Measurements from ENCODE around the gene FATE1.

- TF ChIP-seq CTCF (IDR thresholded peaks at IDR 0.05) (no peak), POLR2A (IDR thresholded peaks at IDR 0.05) (no peak)
These were observed 13.0 kb upstream of the FATE1 start for GRCh38 chrX:151702741-151703340.
